Panc1 (cell line): Measurements from ENCODE around the gene KIF21B. TPM values are rescaled to one million over a fixed set of nuclear protein-coding genes. Genes with fewer than 3 reads are reported as not detected.

Source experiments
- ATAC-seq: fragments of 200-7000 bp; cut with Tn5 transposase; 2 replicates; pipeline ENCODE4 v1.9.1; 2020; ENCODE audit warnings: mild to moderate bottlenecking, moderate library complexity
- BruUV-seq: library from RNA; stranded (reverse); fragments of 400-500 nt; replicated peaks from 2 replicates; lab custom pipeline; 2021; lab: Mats Ljungman, UMichigan
- CTCF ChIA-PET: fragments of 300-600 bp; sonication (Branson Sonifier 250); formaldehyde crosslinking; loops from one replicate; lab custom pipeline; 2022; ENCODE audit warnings: antibody characterized with exemption; lab: Charles Lee
- POLR2A ChIA-PET: fragments of 300-600 bp; sonication (Branson Sonifier 250); formaldehyde crosslinking; loops from one replicate; lab custom pipeline; 2022; ENCODE audit warnings: antibody characterized with exemption; lab: Charles Lee
- DNase-seq: peaks from one replicate; pipeline ENCODE4 v3.0.0-alpha.2; 2010; ENCODE audit warnings: low read depth, low spot score
- H3K27ac ChIP-seq: 2 replicates; pipeline ENCODE4 v1.5.1; 2011; ENCODE audit warnings: mild to moderate bottlenecking, low read length, inconsistent platforms
- H3K27me3 ChIP-seq: fragments of 200-500 bp; sonication (Bioruptor generic); 2 replicates; pipeline ENCODE4 v1.6.0; 2014; ENCODE audit warnings: low read length, inconsistent platforms; ENCODE audit not compliant: control insufficient read depth, insufficient read depth
- H3K36me3 ChIP-seq: fragments of 200-500 bp; sonication (Bioruptor generic); 2 replicates; pipeline ENCODE4 v1.5.1; 2014; ENCODE audit warnings: inconsistent platforms, mild to moderate bottlenecking, low read length, moderate library complexity; ENCODE audit not compliant: control insufficient read depth, insufficient read depth
- H3K4me1 ChIP-seq: 2 replicates; pipeline ENCODE4 v1.5.1; 2011; ENCODE audit warnings: inconsistent platforms, mild to moderate bottlenecking, low read length, moderate library complexity; ENCODE audit not compliant: control insufficient read depth, insufficient read depth
- H3K4me3 ChIP-seq, 2 experiments: 2 replicates each; pipeline ENCODE4 v1.5.1; 2011 to 2012; ENCODE audit warnings: low read depth in 2 of 2, low read length in 2 of 2, mild to moderate bottlenecking in 2 of 2, inconsistent platforms in 1 of 2, moderate library complexity in 1 of 2
- H3K9me3 ChIP-seq: fragments of 200-500 bp; sonication (Bioruptor generic); 2 replicates; pipeline ENCODE4 v1.5.1; 2014; ENCODE audit warnings: low read depth, mild to moderate bottlenecking, inconsistent platforms, low read length, moderate library complexity; ENCODE audit not compliant: control insufficient read depth, insufficient read depth
- POLR2AphosphoS5 ChIP-seq: IDR thresholded peaks from 2 replicates; pipeline ENCODE4 v1.6.1; 2012; ENCODE audit warnings: mild to moderate bottlenecking, low read depth, low read length, moderate library complexity
- REST ChIP-seq, 2 experiments: IDR thresholded peaks; 2 replicates each; pipeline ENCODE4 v1.6.1; 2011 to 2012; ENCODE audit warnings: low read depth in 2 of 2, control low read depth in 1 of 2, low read length in 1 of 2, mild to moderate bottlenecking in 1 of 2, moderate library complexity in 1 of 2; ENCODE audit not compliant: insufficient read depth in 1 of 2
- TCF7L2 ChIP-seq: IDR thresholded peaks from 2 replicates; pipeline ENCODE4 v1.6.1; 2011; ENCODE audit warnings: mild to moderate bottlenecking, low read depth, low read length, inconsistent platforms
- in situ Hi-C: cut with HindIII; loops from 2 replicates; pipeline ENCODE4 v1.10.0; 2016; ENCODE audit warnings: low sequenced_read_pairs, low pct_unique_long_range_greater_than_20kb
- intact Hi-C: fragments of 100-400 bp; cut with micrococcal nuclease; formaldehyde crosslinking; loops from one replicate; pipeline ENCODE4 v1.10.0; 2022; ENCODE audit not compliant: unreplicated experiment
- total RNA-seq: library from RNA; stranded (reverse); gene quantifications from one replicate; pipeline ENCODE4 v1.2.1, GENCODE V29; 2021; ENCODE audit not compliant: unreplicated experiment
- TF ChIP-seq, protein P1 (sequence below): fragments of 450-650 bp; IDR thresholded peaks from 2 replicates; pipeline ENCODE4 v1.5.1; 2017; ENCODE audit warnings: mild to moderate bottlenecking

The KIF21B gene
- total RNA-seq, 1 experiment from 2014 or later: 0.46 TPM

GRCh38 chr1:201041011-201041410 lies 17.5 kb upstream of the KIF21B start:
- Histone ChIP-seq H3K4me3 (no peak overlapping the region), H3K36me3 (no peaks in the 10 kb centered on the region), H3K27ac (no peak overlapping the region), H3K27me3 (no peaks in the 10 kb centered on the region), H3K9me3 (no peaks in the 10 kb centered on the region), H3K4me1 (no peaks in the 10 kb centered on the region)
- DNase-seq: no peak
- intact Hi-C loops: no loop called here
- no peak for ATAC-seq
- CTCF ChIA-PET: no interaction called here
- no TSS peak for BruUV-seq
- in situ Hi-C loops: no loop called here
- no peak for TF ChIP-seq REST (IDR thresholded peaks at IDR 0.05; ENCODE audit: insufficient read depth in 1 of 2, low read depth in 2 of 2, low read length in 1 of 2)
- POLR2A ChIA-PET: no interaction called here

- BruUV-seq: no TSS peak
- no peaks in the 10 kb centered on the region for H3K4me1 ChIP-seq
- intact Hi-C loops: no loop called here
- ChIA-PET POLR2A (no interaction called here), CTCF (interaction anchor here (0.5 to 1.2 kb wide), 3 partner anchors 68 to 445 kb away, joined by 5 to 12 read pairs (median 5); no protein-coding TSS in a partner anchor)
- H3K27ac ChIP-seq: no peak overlapping the region
- in situ Hi-C loops: no loop called here
- H3K27me3 ChIP-seq: no peaks in the 10 kb centered on the region
- H3K36me3 ChIP-seq: no peaks in the 10 kb centered on the region
- no peak overlapping the region for H3K4me3 ChIP-seq
- TF ChIP-seq, protein P1, sequence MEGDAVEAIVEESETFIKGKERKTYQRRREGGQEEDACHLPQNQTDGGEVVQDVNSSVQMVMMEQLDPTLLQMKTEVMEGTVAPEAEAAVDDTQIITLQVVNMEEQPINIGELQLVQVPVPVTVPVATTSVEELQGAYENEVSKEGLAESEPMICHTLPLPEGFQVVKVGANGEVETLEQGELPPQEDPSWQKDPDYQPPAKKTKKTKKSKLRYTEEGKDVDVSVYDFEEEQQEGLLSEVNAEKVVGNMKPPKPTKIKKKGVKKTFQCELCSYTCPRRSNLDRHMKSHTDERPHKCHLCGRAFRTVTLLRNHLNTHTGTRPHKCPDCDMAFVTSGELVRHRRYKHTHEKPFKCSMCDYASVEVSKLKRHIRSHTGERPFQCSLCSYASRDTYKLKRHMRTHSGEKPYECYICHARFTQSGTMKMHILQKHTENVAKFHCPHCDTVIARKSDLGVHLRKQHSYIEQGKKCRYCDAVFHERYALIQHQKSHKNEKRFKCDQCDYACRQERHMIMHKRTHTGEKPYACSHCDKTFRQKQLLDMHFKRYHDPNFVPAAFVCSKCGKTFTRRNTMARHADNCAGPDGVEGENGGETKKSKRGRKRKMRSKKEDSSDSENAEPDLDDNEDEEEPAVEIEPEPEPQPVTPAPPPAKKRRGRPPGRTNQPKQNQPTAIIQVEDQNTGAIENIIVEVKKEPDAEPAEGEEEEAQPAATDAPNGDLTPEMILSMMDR: no peak
- ATAC-seq (no peak), DNase-seq (no peak)
- H3K9me3 ChIP-seq: no peaks in the 10 kb centered on the region
Observed at GRCh38 chr1:201039876-201040275, 16.4 kb upstream of the KIF21B start.

DNA sequence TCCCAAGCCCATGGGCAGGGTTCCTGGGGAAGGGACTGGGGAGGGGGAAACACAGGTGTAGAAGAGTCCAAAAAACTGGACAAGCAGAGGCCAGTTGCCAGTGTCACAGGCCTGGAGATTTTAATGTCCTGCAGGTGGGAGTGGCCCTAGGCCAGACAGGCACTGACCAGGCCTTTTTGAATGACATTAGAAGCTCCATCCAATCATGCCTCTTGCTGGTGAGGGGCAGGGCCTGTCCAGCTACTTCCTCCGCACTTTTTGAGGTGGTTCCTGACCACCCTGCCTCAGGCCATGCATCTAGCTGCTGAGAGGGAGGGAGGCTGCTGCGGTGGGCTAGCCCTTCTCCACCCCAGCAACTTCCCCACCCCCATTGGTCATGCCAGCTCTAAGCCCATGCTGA lies 15.9 kb upstream of the KIF21B start:
- TF ChIP-seq REST (IDR thresholded peaks at IDR 0.05; ENCODE audit: insufficient read depth in 1 of 2, low read depth in 2 of 2, low read length in 1 of 2): no peak
- no peak for TF ChIP-seq POLR2AphosphoS5
- TF ChIP-seq TCF7L2: no peak
- TF ChIP-seq, protein P1: no peak
- H3K4me3 ChIP-seq: no peak overlapping the region
- DNase-seq: no peak
- no peaks in the 10 kb centered on the region for H3K4me1 ChIP-seq
- intact Hi-C loops (no loop called here), in situ Hi-C loops (no loop called here)
- CTCF ChIA-PET: interaction anchor here (0.6 to 1.2 kb wide), 2 partner anchors 67 to 445 kb away, joined by 5 to 12 read pairs; no protein-coding TSS in a partner anchor
- POLR2A ChIA-PET: no interaction called here
- BruUV-seq: no TSS peak
- no peaks in the 10 kb centered on the region for H3K27me3 ChIP-seq
- no peaks in the 10 kb centered on the region for H3K9me3 ChIP-seq
- no peak for ATAC-seq
- H3K27ac ChIP-seq: no peak overlapping the region
- no peaks in the 10 kb centered on the region for H3K36me3 ChIP-seq
